Activated gamma-delta T cell (primary cell): ENCODE data around the gene HAP1.

Experiments used
- DNase-seq: peaks from one replicate; lab custom pipeline; 2025; lab: John Stamatoyannopoulos, UW

The HAP1 gene

GRCh38 chr17:41762841-41763240, 28.4 kb upstream of the HAP1 start:
- no peak for DNase-seq

GRCh38 chr17:41762391-41762790, 27.9 kb upstream of the HAP1 start:
- no peak for DNase-seq

GRCh38 chr17:41760878-41761277, 26.4 kb upstream of the HAP1 start:
- no peak for DNase-seq

- no peak for DNase-seq
Measured at GRCh38 chr17:41758601-41759000, 24.2 kb upstream of the HAP1 start.

- no peak for DNase-seq
Measured at GRCh38 chr17:41754066-41754465, 19.6 kb upstream of the HAP1 start.

- no peak for DNase-seq
Measured at GRCh38 chr17:41751288-41751687, 16.8 kb upstream of the HAP1 start.

- no peak for DNase-seq
Measured at GRCh38 chr17:41750862-41751261, 16.4 kb upstream of the HAP1 start.

- no peak for DNase-seq
Measured at GRCh38 chr17:41748275-41748674, 13.8 kb upstream of the HAP1 start.

- no peak for DNase-seq
Measured at GRCh38 chr17:41741709-41742108, 7.3 kb upstream of the HAP1 start.

- DNase-seq: no peak
Measured at GRCh38 chr17:41740506-41740905, 6.1 kb upstream of the HAP1 start.

GRCh38 chr17:41739661-41740352, 5.4 kb upstream of the HAP1 start:
- DNase-seq: no peak

GRCh38 chr17:41738801-41739112, 4.3 kb upstream of the HAP1 start:
- no peak for DNase-seq

GRCh38 chr17:41738077-41738800, 3.8 kb upstream of the HAP1 start:
- peak; percentile 26 for DNase-seq

GRCh38 chr17:41737680-41738023, 3.2 kb upstream of the HAP1 start:
- DNase-seq: no peak

- DNase-seq: no peak
Measured at GRCh38 chr17:41736983-41737679, 2.7 kb upstream of the HAP1 start.

GRCh38 chr17:41735744-41736143, 1.3 kb upstream of the HAP1 start:
- no peak for DNase-seq

GRCh38 chr17:41734949-41735313, 488 bp upstream of the HAP1 start:
- DNase-seq: no peak

- DNase-seq: no peak
Measured at GRCh38 chr17:41733348-41734138, 900 bp downstream of the HAP1 start.

GRCh38 chr17:41731836-41732235, 2.6 kb downstream of the HAP1 start:
- DNase-seq: no peak

- DNase-seq: no peak
Measured at GRCh38 chr17:41730479-41730878, 4.0 kb downstream of the HAP1 start.

GRCh38 chr17:41728056-41728455, 6.4 kb downstream of the HAP1 start:
- no peak for DNase-seq

- no peak for DNase-seq
Measured at GRCh38 chr17:41725134-41725533, 9.3 kb downstream of the HAP1 start.
